Suprapubic skin (tissue), 4 donors: ENCODE results near the gene STXBP5. TPM values are rescaled to one million over a fixed set of nuclear protein-coding genes. Genes with fewer than 3 reads are reported as not detected.

Experiments used
- DNase-seq, 2 donors: peaks; one replicate each; pipeline ENCODE4 v3.0.0-alpha.2; 2019; ENCODE audit warnings: low spot score in 2 of 2
- H3K27ac ChIP-seq: fragments of 200-600 bp; sonication (generic); one replicate; pipeline ENCODE4 v1.5.1; 2019
- H3K27me3 ChIP-seq: fragments of 200-600 bp; sonication (generic); one replicate; pipeline ENCODE4 v1.5.1; 2019
- H3K36me3 ChIP-seq: fragments of 200-600 bp; sonication (generic); one replicate; pipeline ENCODE4 v1.5.1; 2019
- H3K4me1 ChIP-seq: fragments of 200-600 bp; sonication (generic); one replicate; pipeline ENCODE4 v1.5.1; 2019
- H3K4me3 ChIP-seq: fragments of 200-600 bp; sonication (generic); one replicate; pipeline ENCODE4 v1.5.1; 2019; ENCODE audit warnings: mild to moderate bottlenecking
- H3K9me3 ChIP-seq: fragments of 200-600 bp; sonication (generic); one replicate; pipeline ENCODE4 v1.5.1; 2019
- CTCF ChIP-seq, 2 donors: fragments of 200-600 bp in 1 of 2; fragments of 450-650 bp in 1 of 2; sonication (generic) in 1 of 2; IDR thresholded peaks; one replicate each; pipeline ENCODE4 v1.5.1; 2016 to 2019; ENCODE audit warnings: antibody characterized with exemption in 2 of 2, mild to moderate bottlenecking in 1 of 2, moderate library complexity in 1 of 2
- EP300 ChIP-seq: sonication (generic); formaldehyde crosslinking; IDR thresholded peaks from one replicate; pipeline ENCODE4 v1.6.1; 2017; ENCODE audit warnings: antibody characterized with exemption
- POLR2A ChIP-seq, 2 donors: fragments of 450-650 bp; IDR thresholded peaks; one replicate each; pipeline ENCODE4 v1.6.1; 2017; ENCODE audit warnings: antibody characterized with exemption in 2 of 2, mild to moderate bottlenecking in 2 of 2, moderate library complexity in 2 of 2
- POLR2AphosphoS5 ChIP-seq, 3 donors: sonication (generic); formaldehyde crosslinking; IDR thresholded peaks; one replicate each; pipeline ENCODE4 v1.6.1; 2017; ENCODE audit warnings: antibody characterized with exemption in 3 of 3
- WGBS: methylation state at CpG from one replicate; pipeline ENCODE4 v1.1.5; 2018; 5-methylcytosine and 5-hydroxymethylcytosine counted together
- total RNA-seq, 4 donors: library from RNA; depleted of rRNA; stranded (reverse); fragments of >200 nt; gene quantifications; one replicate each; pipeline ENCODE4 v1.1.0, GENCODE V29; 2016

STXBP5 gene
- total RNA-seq, 4 donors from 2014 or later, result 55.0 to 65.5 (median 60.3) TPM

GRCh38 chr6:147179809-147180208 lies 24.4 kb upstream of the STXBP5 start:
- Histone ChIP-seq H3K4me1 (no peaks in the 10 kb centered on the region), H3K4me3 (no peak overlapping the region), H3K27ac (no peak overlapping the region), H3K9me3 (no peaks in the 10 kb centered on the region), H3K36me3 (no peaks in the 10 kb centered on the region), H3K27me3 (no peaks in the 10 kb centered on the region)
- TF ChIP-seq EP300 (no peak), CTCF (IDR thresholded peaks at IDR 0.05) (no peak), POLR2AphosphoS5 (IDR thresholded peaks at IDR 0.05) (no peak), POLR2A (IDR thresholded peaks at IDR 0.05) (no peak)
- WGBS, result 82% methylated on average over 3 of the region's 3 CpGs
- no peak for DNase-seq

DNA sequence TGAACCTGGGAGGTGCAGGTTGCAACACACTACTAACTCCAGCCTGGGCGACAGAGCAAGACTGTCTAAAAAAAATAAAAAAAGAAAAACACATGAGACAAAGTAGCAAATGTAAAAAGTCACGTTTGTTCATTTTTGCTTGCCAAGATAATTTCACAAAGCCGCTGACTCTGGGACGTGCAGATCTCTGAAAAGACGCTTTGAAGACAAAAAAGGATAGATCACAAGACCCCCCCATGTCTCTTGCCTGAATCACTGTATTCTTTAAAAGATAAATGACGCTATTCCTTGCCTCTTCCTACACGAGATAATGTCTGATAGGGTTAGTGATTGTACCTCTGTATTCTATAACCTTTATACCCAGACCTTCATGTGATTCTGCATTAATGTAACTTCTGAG lies 23.3 kb upstream of the STXBP5 start:
- DNase-seq, result no peak
- TF ChIP-seq EP300 (no peak), POLR2AphosphoS5 (IDR thresholded peaks at IDR 0.05) (no peak), CTCF (IDR thresholded peaks at IDR 0.05) (no peak), POLR2A (IDR thresholded peaks at IDR 0.05) (no peak)
- no peak overlapping the region for H3K27ac ChIP-seq
- no peaks in the 10 kb centered on the region for H3K4me1 ChIP-seq
- no peaks in the 10 kb centered on the region for H3K36me3 ChIP-seq
- no peaks in the 10 kb centered on the region for H3K27me3 ChIP-seq
- 67% methylated on average over 7 of the region's 7 CpGs for WGBS
- no peaks in the 10 kb centered on the region for H3K9me3 ChIP-seq
- H3K4me3 ChIP-seq, result no peak overlapping the region

DNA sequence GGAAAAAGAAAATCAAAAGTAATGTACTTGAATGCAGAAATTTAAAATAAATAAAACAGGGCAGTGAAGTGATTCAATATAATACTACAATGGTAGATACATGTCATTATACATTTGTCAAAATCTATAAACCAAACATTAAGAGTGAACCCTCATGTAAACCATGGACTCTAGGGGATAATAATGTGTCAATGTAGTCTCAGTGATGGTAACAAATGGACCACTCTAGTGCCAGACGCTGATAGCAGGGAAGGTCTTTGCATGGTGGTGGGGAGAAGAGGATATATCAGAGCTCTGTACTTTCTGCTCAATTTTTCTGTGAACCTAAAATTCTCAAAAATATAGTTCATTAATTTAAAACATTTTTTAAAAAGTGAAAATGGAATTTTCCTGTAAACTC lies 19.8 kb upstream of the STXBP5 start:
- H3K4me1 ChIP-seq, result no peaks in the 10 kb centered on the region
- no peaks in the 10 kb centered on the region for H3K36me3 ChIP-seq
- TF ChIP-seq CTCF (IDR thresholded peaks at IDR 0.05), result no peak
- TF ChIP-seq POLR2AphosphoS5 (IDR thresholded peaks at IDR 0.05), result no peak
- no peak for TF ChIP-seq EP300
- TF ChIP-seq POLR2A (IDR thresholded peaks at IDR 0.05), result no peak
- 88% methylated on average over 1 of the region's 1 CpG for WGBS
- no peaks in the 10 kb centered on the region for H3K27me3 ChIP-seq
- no peak overlapping the region for H3K27ac ChIP-seq
- DNase-seq, result no peak
- no peak overlapping the region for H3K4me3 ChIP-seq
- no peaks in the 10 kb centered on the region for H3K9me3 ChIP-seq

- no peaks in the 10 kb centered on the region for H3K9me3 ChIP-seq
- H3K4me1 ChIP-seq, result no peaks in the 10 kb centered on the region
- no peak overlapping the region for H3K27ac ChIP-seq
- no peak for DNase-seq
- WGBS, result 83% methylated on average over 3 of the region's 3 CpGs
- no peak overlapping the region for H3K4me3 ChIP-seq
- no peak for TF ChIP-seq POLR2A (IDR thresholded peaks at IDR 0.05)
- TF ChIP-seq POLR2AphosphoS5 (IDR thresholded peaks at IDR 0.05), result no peak
- TF ChIP-seq EP300, result no peak
- no peak for TF ChIP-seq CTCF (IDR thresholded peaks at IDR 0.05)
- H3K27me3 ChIP-seq, result no peaks in the 10 kb centered on the region
- H3K36me3 ChIP-seq, result no peaks in the 10 kb centered on the region
Measured at GRCh38 chr6:147185216-147185615, 19.0 kb upstream of the STXBP5 start.

GRCh38 chr6:147190556-147190955 lies 13.7 kb upstream of the STXBP5 start:
- H3K4me1 ChIP-seq, result no peaks in the 10 kb centered on the region
- H3K4me3 ChIP-seq, result no peak overlapping the region
- H3K9me3 ChIP-seq, result no peaks in the 10 kb centered on the region
- no peak overlapping the region for H3K27ac ChIP-seq
- TF ChIP-seq POLR2AphosphoS5 (IDR thresholded peaks at IDR 0.05), result no peak
- no peak for TF ChIP-seq POLR2A (IDR thresholded peaks at IDR 0.05)
- TF ChIP-seq CTCF (IDR thresholded peaks at IDR 0.05), result no peak
- no peak for TF ChIP-seq EP300
- DNase-seq, result no peak
- H3K36me3 ChIP-seq, result no peaks in the 10 kb centered on the region
- WGBS, result 90% methylated on average over 5 of the region's 5 CpGs
- no peaks in the 10 kb centered on the region for H3K27me3 ChIP-seq
